SK-N-SH (cell line): ENCODE measurements around the gene PTDSS2. TPM values are rescaled to one million over a fixed set of nuclear protein-coding genes. Genes with fewer than 3 reads are reported as not detected.

ENCODE experiments used
- CTCF ChIA-PET: fragments of 300-600, 350-600 bp; formaldehyde crosslinking; extraction: SDS; loops from one replicate; lab custom pipeline; 2021; lab: Yijun Ruan, JAX
- POLR2A ChIA-PET: fragments of 350-600 bp; sonication (Branson Sonifier 250); formaldehyde crosslinking; extraction: SDS; loops from one replicate; lab custom pipeline; 2020; ENCODE audit warnings: antibody characterized with exemption, inconsistent platforms; lab: Yijun Ruan, JAX
- DNase-seq: peaks from one replicate; pipeline ENCODE4 v3.0.0; 2012
- H2AFZ ChIP-seq: fragments of 200-600 bp; sonication (generic); 2 replicates; pipeline ENCODE4 v1.8.1; 2016; ENCODE audit warnings: antibody characterized with exemption, mild to moderate bottlenecking, low read depth
- H3F3A ChIP-seq: fragments of 200-600 bp; sonication (generic); replicated peaks from 2 replicates; pipeline ENCODE3; 2016; ENCODE audit warnings: antibody characterized with exemption, mild to moderate bottlenecking; ENCODE audit not compliant: insufficient read depth
- H3K27ac ChIP-seq, 2 experiments: fragments of 200-500 bp in 1 of 2; fragments of 200-600 bp in 1 of 2; sonication (Bioruptor generic) in 1 of 2; sonication (generic), shearing (Covaris generic) in 1 of 2; 2 replicates each; pipeline versions ENCODE4 v1.5.1 to v1.6.1; 2014 to 2016; ENCODE audit warnings: low read depth in 2 of 2, inconsistent platforms in 1 of 2, low read length in 1 of 2, mild to moderate bottlenecking in 1 of 2, mixed read lengths in 1 of 2
- H3K27me3 ChIP-seq: fragments of 200-600 bp; sonication (generic), shearing (Covaris generic); 2 replicates; pipeline ENCODE4 v1.6.1; 2016; ENCODE audit warnings: mixed run types; ENCODE audit not compliant: insufficient read depth
- H3K36me3 ChIP-seq, 2 experiments: fragments of 200-500 bp in 1 of 2; fragments of 200-600 bp in 1 of 2; sonication (Bioruptor generic) in 1 of 2; sonication (generic) in 1 of 2; replicated peaks in 1 of 2; 2 replicates each; pipeline versions ENCODE3 to v1.5.1; 2014 to 2016; ENCODE audit warnings: low read length in 1 of 2, mild to moderate bottlenecking in 1 of 2; ENCODE audit not compliant: insufficient read depth in 2 of 2, control insufficient read depth in 1 of 2
- H3K4me1 ChIP-seq, 2 experiments: fragments of 200-500 bp in 1 of 2; fragments of 200-600 bp in 1 of 2; sonication (Bioruptor generic) in 1 of 2; sonication (generic), shearing (Covaris generic) in 1 of 2; 2 replicates each; pipeline versions ENCODE4 v1.5.1 to v1.6.1; 2014 to 2016; ENCODE audit warnings: low read depth in 1 of 2, low read length in 1 of 2, mixed run types in 1 of 2; ENCODE audit not compliant: insufficient read depth in 2 of 2, control insufficient read depth in 1 of 2
- H3K4me2 ChIP-seq: fragments of 200-600 bp; sonication (generic), shearing (Covaris generic); 2 replicates; pipeline ENCODE4 v1.6.1; 2017; ENCODE audit warnings: mixed run types
- H3K4me3 ChIP-seq, 2 experiments: fragments of 200-500 bp in 1 of 2; fragments of 200-600 bp in 1 of 2; sonication (Bioruptor generic) in 1 of 2; sonication (generic), shearing (Covaris generic) in 1 of 2; 2 replicates each; pipeline versions ENCODE4 v1.5.1 to v1.8.1; 2014 to 2016; ENCODE audit warnings: low read depth in 2 of 2, inconsistent platforms in 1 of 2, low read length in 1 of 2, mild to moderate bottlenecking in 1 of 2, mixed read lengths in 1 of 2, moderate library complexity in 1 of 2
- H3K79me2 ChIP-seq: fragments of 200-600 bp; sonication (generic); 2 replicates; pipeline ENCODE4 v1.8.1; 2017; ENCODE audit warnings: mild to moderate bottlenecking; ENCODE audit not compliant: insufficient read depth
- H3K9ac ChIP-seq: fragments of 200-600 bp; sonication (generic); 2 replicates; pipeline ENCODE4 v1.6.1; 2017; ENCODE audit warnings: mixed run types
- H3K9me2 ChIP-seq: fragments of 200-600 bp; sonication (generic); 2 replicates; pipeline ENCODE4 v1.6.1; 2017; ENCODE audit warnings: mixed run types
- H3K9me3 ChIP-seq: fragments of 200-600 bp; sonication (generic); 2 replicates; pipeline ENCODE4 v1.6.1; 2017; ENCODE audit warnings: mixed run types, mild to moderate bottlenecking, moderate library complexity
- H4K20me1 ChIP-seq: fragments of 200-600 bp; sonication (generic); 2 replicates; pipeline ENCODE4 v1.6.1; 2017; ENCODE audit warnings: mild to moderate bottlenecking, mixed run types; ENCODE audit not compliant: insufficient read depth
- EZH2phosphoT487 ChIP-seq: fragments of 200-600 bp; sonication (generic); IDR thresholded peaks from 2 replicates; pipeline ENCODE4 v1.6.1; 2017; ENCODE audit warnings: low read depth, mixed run types, mild to moderate bottlenecking, antibody characterized with exemption, moderate library complexity, borderline replicate concordance
- FOSL2 ChIP-seq: IDR thresholded peaks from 2 replicates; pipeline ENCODE4 v1.4.0; 2012; ENCODE audit warnings: low read depth, mild to moderate bottlenecking, moderate library complexity, borderline replicate concordance
- FOXJ3 ChIP-seq: sonication (generic); formaldehyde crosslinking; IDR thresholded peaks from 2 replicates; pipeline ENCODE4 v1.5.1; 2020; ENCODE audit warnings: mild to moderate bottlenecking, missing genetic modification reagents
- GABPA ChIP-seq: IDR thresholded peaks from 2 replicates; pipeline ENCODE4 v1.4.0; 2012; ENCODE audit warnings: low read depth, mild to moderate bottlenecking
- GATA2 ChIP-seq: sonication (generic); formaldehyde crosslinking; IDR thresholded peaks from 2 replicates; pipeline ENCODE4 v1.5.0; 2020; ENCODE audit warnings: mild to moderate bottlenecking, missing genetic modification reagents
- JUND ChIP-seq: IDR thresholded peaks from 2 replicates; pipeline ENCODE4 v1.4.0; 2012
- MXI1 ChIP-seq: IDR thresholded peaks from 2 replicates; pipeline ENCODE4 v1.6.1; 2012; ENCODE audit warnings: mild to moderate bottlenecking, low read depth, low read length, improper control_type of control experiment
- NRF1 ChIP-seq: IDR thresholded peaks from 2 replicates; pipeline ENCODE4 v1.6.1; 2012; ENCODE audit warnings: low read depth, mild to moderate bottlenecking, low read length
- POLR2AphosphoS5 ChIP-seq: IDR thresholded peaks from 2 replicates; pipeline ENCODE4 v1.6.1; 2012; ENCODE audit warnings: low read depth, low read length
- RCOR1 ChIP-seq: fragments of 150-350 bp; IDR thresholded peaks from 2 replicates; pipeline ENCODE4 v1.6.1; 2017; ENCODE audit warnings: antibody characterized with exemption, low read length
- RFX5 ChIP-seq: IDR thresholded peaks from 2 replicates; pipeline ENCODE4 v1.6.1; 2012; ENCODE audit warnings: mild to moderate bottlenecking, improper control_type of control experiment, low read length
- SMC3 ChIP-seq: IDR thresholded peaks from 2 replicates; pipeline ENCODE4 v1.6.1; 2012; ENCODE audit warnings: low read depth, low read length, improper control_type of control experiment
- TAF1 ChIP-seq: IDR thresholded peaks from 2 replicates; pipeline ENCODE4 v1.6.1; 2012; ENCODE audit warnings: low read depth, mild to moderate bottlenecking, low read length, moderate library complexity, borderline replicate concordance
- WGBS: methylation state at CpG from one replicate; pipeline ENCODE4 v1.1.6; 2017; ENCODE audit warnings: low lambda C conversion rate; 5-methylcytosine and 5-hydroxymethylcytosine counted together
- polyA plus RNA-seq, 3 experiments: library from polyadenylated mRNA; depleted of rRNA; stranded (reverse); fragments of >200 nt; gene quantifications; 2 replicates each; pipeline ENCODE4 v1.2.3, GENCODE V29; 2012
- TF ChIP-seq, protein P1 (sequence below): fragments of 150-350 bp; IDR thresholded peaks from 2 replicates; pipeline ENCODE4 v1.6.1; 2016; ENCODE audit warnings: mild to moderate bottlenecking, low read depth, low read length
- TF ChIP-seq, protein P2 (sequence below): fragments of 150-350 bp; IDR thresholded peaks from 2 replicates; pipeline ENCODE4 v1.6.1; 2017; ENCODE audit warnings: antibody characterized with exemption, low read length, low read depth, borderline replicate concordance
- TF ChIP-seq, protein P3 (sequence below): fragments of 200-600 bp; sonication (generic); IDR thresholded peaks from 2 replicates; pipeline ENCODE4 v1.6.1; 2017; ENCODE audit warnings: antibody characterized with exemption, mild to moderate bottlenecking, moderate library complexity

The PTDSS2 gene
- polyA plus RNA-seq, 1 of the 3 experiments (the other 2 are of a cell fraction): 28.6 TPM

DNA sequence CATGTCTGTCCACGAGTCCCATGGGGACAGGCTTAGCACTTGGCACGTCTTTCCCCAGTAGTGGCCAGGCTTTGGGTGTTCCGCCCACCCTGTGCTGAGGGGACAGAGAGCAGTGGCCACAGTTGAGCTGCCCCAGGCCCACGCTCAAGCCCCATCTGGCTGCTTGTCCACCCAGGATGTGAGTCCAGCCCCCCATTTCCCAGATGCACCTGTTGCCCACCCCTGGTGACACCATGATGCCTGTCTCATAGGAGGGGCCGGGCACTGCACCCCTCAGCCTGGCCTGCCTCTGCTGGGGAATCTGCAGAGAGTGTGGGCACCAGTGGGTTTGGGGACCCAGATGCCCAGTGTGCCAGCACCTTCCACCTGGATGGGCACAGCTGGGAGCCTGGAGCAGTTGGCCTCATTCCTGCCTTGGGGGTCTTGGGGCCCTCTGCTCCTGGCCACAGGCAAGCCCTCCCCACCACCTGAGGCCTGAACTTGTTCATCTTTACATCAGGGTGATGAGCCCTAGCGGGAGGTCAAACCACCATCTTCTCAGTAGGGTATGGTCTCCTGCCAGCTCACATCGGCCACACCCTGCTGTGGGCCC is 41.0 kb upstream of the PTDSS2 start:
- no peaks in the 10 kb centered on the region for H4K20me1 ChIP-seq
- H3K27me3 ChIP-seq: no peaks in the 10 kb centered on the region
- WGBS: 88% methylated on average over 3 of the region's 7 CpGs
- no peak overlapping the region for H3K9ac ChIP-seq
- no peak for TF ChIP-seq GABPA
- TF ChIP-seq NRF1: no peak
- TF ChIP-seq, protein P1, sequence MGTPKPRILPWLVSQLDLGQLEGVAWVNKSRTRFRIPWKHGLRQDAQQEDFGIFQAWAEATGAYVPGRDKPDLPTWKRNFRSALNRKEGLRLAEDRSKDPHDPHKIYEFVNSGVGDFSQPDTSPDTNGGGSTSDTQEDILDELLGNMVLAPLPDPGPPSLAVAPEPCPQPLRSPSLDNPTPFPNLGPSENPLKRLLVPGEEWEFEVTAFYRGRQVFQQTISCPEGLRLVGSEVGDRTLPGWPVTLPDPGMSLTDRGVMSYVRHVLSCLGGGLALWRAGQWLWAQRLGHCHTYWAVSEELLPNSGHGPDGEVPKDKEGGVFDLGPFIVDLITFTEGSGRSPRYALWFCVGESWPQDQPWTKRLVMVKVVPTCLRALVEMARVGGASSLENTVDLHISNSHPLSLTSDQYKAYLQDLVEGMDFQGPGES: no peak
- no peak for TF ChIP-seq TAF1
- TF ChIP-seq, protein P2, sequence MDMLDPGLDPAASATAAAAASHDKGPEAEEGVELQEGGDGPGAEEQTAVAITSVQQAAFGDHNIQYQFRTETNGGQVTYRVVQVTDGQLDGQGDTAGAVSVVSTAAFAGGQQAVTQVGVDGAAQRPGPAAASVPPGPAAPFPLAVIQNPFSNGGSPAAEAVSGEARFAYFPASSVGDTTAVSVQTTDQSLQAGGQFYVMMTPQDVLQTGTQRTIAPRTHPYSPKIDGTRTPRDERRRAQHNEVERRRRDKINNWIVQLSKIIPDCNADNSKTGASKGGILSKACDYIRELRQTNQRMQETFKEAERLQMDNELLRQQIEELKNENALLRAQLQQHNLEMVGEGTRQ: no peak
- no peak for TF ChIP-seq JUND
- TF ChIP-seq FOXJ3: no peak
- TF ChIP-seq SMC3: no peak
- TF ChIP-seq RFX5: no peak
- no peak for TF ChIP-seq EZH2phosphoT487
- TF ChIP-seq MXI1: no peak
- TF ChIP-seq GATA2 (CRISPR knock-in tag): no peak
- no peak for TF ChIP-seq RCOR1
- no peak for TF ChIP-seq FOSL2
- TF ChIP-seq POLR2AphosphoS5: no peak
- TF ChIP-seq, protein P3, sequence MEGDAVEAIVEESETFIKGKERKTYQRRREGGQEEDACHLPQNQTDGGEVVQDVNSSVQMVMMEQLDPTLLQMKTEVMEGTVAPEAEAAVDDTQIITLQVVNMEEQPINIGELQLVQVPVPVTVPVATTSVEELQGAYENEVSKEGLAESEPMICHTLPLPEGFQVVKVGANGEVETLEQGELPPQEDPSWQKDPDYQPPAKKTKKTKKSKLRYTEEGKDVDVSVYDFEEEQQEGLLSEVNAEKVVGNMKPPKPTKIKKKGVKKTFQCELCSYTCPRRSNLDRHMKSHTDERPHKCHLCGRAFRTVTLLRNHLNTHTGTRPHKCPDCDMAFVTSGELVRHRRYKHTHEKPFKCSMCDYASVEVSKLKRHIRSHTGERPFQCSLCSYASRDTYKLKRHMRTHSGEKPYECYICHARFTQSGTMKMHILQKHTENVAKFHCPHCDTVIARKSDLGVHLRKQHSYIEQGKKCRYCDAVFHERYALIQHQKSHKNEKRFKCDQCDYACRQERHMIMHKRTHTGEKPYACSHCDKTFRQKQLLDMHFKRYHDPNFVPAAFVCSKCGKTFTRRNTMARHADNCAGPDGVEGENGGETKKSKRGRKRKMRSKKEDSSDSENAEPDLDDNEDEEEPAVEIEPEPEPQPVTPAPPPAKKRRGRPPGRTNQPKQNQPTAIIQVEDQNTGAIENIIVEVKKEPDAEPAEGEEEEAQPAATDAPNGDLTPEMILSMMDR: no peak
- no peak overlapping the region for H3K4me3 ChIP-seq
- POLR2A ChIA-PET: interaction anchor here (0.7 kb wide), 1 partner anchor 38 kb away, joined by 3 read pairs; no protein-coding TSS in a partner anchor
- H3K36me3 ChIP-seq: no peaks in the 10 kb centered on the region
- H3K9me2 ChIP-seq: no peaks in the 10 kb centered on the region
- no peak overlapping the region for H3K27ac ChIP-seq
- no peaks in the 10 kb centered on the region for H3K9me3 ChIP-seq
- no peaks in the 10 kb centered on the region for H3K79me2 ChIP-seq
- DNase-seq: no peak
- H3K4me1 ChIP-seq: peaks cover 0 to 19% of the 10 kb centered on the region in 2 experiments; a peak in 1 of 4 replicates
- CTCF ChIA-PET: interaction anchor here (1.3 to 6.6 kb wide), 3 partner anchors 13 to 105 kb away, joined by 3 to 77 read pairs (median 31); partner anchors contain the start of gene PTDSS2
- H2AFZ ChIP-seq: no peak overlapping the region
- no peaks in the 10 kb centered on the region for H3F3A ChIP-seq
- H3K4me2 ChIP-seq: no peak overlapping the region
